Stimulated activated CD8-positive, alpha-beta memory T cell treated with anti-CD3 and anti-CD28 coated beads, Interleukin-2, amount 100 ng/mL, for 1 hour (primary cell): ENCODE data around the gene PLEKHH3.

Experiments used
- DNase-seq, 2 donors: peaks; one replicate each; pipeline ENCODE4 v3.0.0-alpha.2; 2020; ENCODE audit warnings: low read depth in 2 of 2

PLEKHH3 gene

DNA sequence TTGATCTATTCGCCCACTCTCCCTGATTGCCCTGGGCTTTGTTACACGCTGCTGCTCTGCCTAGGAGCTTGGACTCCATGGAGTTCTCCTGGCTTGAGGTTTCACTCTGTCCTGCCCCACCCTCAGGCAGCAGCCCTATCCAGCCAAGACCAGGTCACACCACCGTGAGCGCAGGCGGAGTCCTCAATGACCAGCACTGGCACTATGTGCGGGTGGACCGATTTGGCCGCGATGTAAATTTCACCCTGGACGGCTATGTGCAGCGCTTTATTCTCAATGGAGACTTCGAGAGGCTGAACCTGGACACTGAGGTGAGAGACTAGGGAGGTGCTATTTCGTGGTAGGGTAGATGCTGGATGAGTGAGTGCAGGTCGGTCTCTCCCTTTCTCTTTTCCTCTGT lies 9.0 kb upstream of the PLEKHH3 start:
- DNase-seq = no peak

GRCh38 chr17:42684929-42685556 lies 8.2 kb upstream of the PLEKHH3 start:
- no peak for DNase-seq

- DNase-seq = no peak
These were observed 6.7 kb upstream of the PLEKHH3 start for GRCh38 chr17:42683407-42684034.

DNA sequence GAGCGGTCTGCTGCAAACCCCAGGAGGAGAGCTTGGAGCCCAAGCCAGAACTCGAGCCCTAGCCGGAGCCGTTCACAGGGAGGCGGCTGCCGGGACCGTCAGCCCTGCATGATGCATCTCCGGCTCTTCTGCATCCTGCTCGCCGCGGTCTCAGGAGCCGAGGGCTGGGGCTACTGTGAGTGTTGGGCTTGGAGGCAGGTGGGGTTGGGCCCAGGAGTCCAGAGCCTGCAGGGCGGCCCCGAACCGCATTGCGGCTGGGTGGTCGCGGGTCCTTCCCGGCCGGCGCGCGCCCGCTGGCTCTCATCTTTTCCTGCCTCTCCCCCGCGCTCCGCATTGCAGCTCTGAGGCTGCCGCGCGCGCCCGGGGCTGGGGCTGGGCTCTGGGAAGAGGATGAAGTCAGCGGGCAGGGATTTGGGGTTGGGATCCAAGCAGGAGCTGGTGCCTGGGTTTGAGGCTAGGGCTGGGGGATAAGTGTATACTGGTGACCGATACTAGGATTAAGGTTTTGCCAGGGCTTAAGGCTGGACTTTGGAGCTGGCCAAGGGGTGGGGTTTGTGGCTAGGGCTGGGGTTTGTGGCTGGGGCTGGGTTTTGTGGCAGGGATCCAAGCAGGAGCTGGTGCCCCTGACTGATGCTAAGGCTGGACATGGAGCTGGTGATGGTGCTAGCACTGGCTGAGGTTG lies 6.1 kb upstream of the PLEKHH3 start:
- no peak for DNase-seq

DNA sequence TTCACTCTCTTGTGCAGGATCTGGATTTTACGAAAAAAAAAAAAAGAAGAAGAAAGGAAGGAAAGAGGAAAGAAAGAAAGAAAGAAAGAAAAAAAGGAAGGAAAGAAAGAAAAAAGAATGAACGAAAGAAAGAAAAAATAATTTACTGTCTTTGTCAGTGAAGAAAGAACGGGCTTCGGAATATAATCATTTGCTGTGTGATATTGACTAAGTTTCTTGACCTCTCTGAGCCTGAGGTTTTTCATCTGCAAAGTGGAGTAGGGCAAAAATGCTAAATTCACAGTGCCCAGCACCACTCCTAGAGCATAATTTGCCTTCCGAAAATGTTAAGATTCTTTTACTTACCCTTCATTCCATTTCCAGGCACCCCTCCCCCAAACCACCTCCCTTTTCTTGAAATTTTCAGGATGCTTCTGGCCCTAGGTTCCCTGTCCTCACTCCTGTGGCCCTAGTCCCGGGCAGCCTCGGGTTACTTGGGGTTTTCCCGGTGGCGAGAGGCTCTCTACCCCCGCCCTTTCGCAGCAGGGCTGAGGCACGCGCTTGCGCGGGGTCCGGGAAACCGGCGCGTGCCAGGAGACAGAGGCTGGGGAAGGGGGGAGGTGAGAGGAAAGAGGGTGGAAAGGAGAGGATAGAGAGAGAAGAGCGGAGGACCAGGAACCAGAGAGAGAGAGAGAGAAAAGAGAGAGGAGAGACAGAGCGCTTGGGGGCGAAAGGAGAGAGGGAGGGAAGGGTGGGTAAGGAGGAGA lies 5.4 kb upstream of the PLEKHH3 start, which contains the start of gene CNTNAP1:
TSS of gene CNTNAP1 (plus strand) at position 556 of the 746 bp plus-strand sequence. CDS start 299 bp downstream, outside the sequence.
- no peak for DNase-seq

- no peak for DNase-seq
These were observed 3.6 kb upstream of the PLEKHH3 start for GRCh38 chr17:42680331-42680808.

- DNase-seq = peak; percentile 41 to 61
These were observed 2.9 kb upstream of the PLEKHH3 start for GRCh38 chr17:42679492-42680330.

GRCh38 chr17:42678951-42679491 lies 2.2 kb upstream of the PLEKHH3 start:
- no peak for DNase-seq

DNA sequence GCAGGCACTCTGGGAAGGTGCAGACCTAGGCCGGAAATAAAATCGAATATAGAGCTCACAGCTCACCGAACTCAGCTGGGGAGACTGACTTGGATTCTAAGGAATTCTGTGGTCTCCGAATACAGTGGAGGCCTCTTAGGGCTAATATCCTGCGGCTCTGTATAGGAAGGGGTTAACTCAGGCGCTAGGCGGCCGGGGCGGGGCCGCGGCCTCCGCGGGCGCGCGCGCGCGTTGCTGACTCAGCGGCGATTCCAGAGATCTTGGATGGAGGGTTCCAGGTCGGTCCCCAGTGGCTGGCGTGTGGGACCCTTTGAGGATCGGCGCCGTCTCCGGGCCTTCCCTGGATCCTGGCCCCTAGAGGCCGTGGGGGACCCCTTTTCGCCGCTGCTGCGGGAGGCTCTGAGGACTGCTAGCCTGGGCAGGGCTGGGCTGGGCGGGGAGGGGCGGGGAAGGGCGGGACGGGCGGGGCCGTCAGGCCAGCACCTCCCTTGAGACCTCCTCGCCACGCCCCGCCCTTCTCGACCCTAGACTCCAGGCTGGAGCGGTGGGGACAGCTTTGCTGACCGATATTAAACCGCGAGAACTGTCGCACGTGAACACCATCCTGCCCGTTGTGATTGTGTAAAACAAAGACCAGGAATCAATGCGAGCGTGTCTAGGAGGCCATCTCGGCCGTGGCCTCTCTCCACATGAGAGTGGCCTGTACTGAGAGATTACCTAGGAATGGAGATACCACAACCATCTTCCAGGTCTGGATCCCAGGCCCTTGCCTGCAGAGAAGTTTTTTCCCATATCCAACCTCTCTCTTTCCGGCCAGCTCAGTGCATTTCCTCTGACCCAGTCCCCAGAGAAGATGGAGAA lies 1.4 kb upstream of the PLEKHH3 start:
- DNase-seq = peak; percentile 47 to 55

- DNase-seq = peak; percentile 90 to 96
These were observed 441 bp upstream of the PLEKHH3 start for GRCh38 chr17:42677012-42677857.

DNA sequence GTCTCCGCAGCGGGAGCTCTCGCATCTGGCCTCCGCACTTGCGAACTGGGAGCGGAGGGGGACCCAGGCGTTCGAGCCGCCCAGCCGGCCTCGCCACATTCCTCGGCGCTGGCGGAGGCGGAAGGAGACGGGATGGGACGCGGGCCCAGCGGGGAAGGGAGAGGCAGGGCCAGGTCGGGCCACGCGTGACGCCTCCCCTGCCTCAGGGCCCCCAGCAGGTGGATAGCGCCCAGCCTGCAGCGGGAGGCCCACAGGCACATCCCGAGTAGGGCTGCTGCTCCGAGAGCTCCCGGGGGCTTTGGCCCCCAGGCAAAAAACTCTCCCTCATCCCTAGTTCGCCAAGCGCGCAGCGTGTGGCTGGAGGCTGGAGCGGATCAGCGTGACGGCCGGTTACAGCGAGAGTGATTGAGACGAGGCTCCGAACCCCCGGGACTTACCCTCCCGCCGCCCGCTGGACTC lies 800 bp downstream of the PLEKHH3 start:
- DNase-seq = no peak

DNA sequence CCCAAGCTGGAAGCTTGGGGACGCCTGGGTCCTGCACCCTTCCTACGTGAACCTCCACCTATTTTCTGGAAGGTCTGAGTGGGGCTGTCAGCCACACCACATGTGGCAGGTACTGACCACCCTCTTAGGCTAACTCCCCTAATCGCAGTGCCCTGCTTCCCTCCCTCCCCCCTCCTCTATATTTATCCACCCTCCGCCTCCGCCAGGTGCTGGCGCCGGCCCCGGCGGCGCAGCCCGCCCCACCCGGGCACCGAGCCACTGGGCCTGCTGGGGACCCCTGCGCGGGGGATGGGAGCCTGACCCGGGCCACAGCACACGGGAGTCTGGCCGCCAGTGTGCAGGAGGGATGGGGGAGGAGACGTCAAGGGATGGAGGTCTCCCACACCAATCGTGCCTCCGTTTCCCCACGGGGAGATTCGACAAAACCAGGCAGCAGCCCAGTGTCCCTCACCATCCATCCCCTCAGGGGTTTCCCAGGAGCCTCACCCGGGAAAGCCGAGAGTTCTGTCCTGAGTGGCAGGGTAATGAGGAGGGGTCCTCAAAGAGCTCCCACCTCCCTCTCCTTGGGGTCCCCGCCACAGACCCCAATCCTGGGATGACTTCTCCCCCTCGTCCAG lies 1.3 kb downstream of the PLEKHH3 start:
- DNase-seq = no peak

GRCh38 chr17:42674755-42675347 lies 1.9 kb downstream of the PLEKHH3 start:
- DNase-seq = no peak

DNA sequence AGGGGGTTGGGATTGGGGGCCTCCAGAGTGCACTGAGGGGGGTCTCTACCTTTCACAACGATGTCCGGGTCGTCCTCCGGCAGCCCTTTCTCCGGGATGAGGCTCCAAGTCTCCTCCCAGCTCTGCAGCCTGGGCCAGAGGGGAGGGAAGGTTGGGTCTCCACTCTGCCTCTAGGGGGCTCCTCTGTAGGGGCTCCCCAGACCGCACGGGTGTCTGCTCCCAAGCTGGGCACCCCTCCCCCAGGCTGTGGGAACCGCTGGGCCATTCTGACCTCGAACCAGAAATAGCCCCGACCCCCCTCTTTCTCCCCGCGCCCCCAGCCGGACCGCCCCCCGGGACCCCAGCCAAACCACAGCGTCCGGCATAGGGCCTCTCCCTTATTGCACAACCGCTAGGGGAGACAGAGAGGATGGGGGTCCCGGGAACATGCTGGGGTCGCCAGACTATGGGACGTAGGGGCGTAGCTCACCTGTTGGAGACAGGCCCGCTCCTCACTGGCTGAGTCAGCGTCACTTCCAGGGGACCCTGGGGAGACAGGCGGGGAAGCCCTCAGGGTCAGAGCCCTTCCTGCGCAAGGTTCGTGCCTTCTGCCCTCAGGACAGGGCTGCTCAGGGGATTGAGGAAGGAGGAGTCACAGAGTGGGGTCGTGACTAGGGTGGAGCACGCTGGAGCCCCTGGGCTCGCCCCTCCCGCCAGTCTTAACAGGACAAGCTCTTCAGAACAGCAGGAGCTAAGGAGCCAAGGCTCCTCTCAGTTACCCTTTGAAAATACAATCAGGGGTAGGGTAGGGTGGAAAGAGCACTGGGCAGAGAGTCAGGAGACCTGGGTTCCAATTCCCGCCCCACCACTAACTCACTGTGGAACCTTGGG lies 2.7 kb downstream of the PLEKHH3 start:
- no peak for DNase-seq

DNA sequence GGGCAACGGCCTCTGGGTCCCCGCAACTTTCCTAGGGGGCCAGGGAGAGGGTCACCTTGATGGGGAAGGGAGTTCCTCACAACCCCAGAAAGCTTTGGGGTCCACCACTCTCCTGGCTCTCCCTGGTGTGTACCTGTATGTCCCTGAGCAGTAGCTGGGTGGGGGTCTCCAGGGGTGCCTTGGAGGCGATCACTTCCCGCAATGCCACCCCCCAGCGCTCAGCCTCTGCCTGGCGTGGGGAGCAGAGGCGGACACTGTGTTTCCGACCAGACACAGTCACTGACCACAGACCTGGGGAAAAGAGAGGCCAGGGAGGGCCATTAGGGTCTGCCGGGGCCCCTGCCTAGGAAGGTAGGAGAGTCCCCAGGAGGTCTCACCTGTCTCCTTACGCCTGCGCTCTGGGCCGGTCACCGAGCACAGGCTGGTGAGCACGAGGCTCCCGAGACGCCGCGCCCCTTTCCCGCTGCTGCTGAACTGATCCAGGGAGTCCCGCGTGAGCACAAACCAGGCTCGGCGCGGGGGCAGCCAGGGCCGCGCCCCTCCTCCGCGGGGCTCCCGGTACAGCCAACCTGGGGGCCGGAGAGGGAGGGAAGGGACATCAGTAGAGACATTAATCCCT lies 3.4 kb downstream of the PLEKHH3 start:
- DNase-seq = no peak

DNA sequence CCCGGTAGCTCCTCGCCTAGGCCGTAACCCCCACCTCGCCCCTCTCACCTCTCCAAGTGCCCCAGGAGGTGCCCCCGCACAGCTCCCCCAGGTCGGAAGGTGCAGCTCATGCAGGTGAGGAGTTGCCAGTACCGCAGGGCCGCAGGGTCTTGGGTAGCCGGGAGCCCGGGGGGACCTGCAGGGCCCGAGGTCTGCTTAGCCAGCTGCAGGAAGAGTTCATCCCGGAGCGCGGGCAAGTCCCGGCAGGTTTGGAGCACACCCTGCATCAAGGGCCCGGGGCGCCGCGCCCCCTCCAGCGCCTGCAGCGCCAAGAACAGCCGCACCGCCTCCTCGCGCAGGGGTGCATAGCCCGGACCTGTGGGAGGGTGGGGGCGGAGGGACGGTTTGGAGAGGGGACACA lies 4.8 kb downstream of the PLEKHH3 start:
- DNase-seq = no peak
